ENCODE results near the gene NDRG2.

The NDRG2 gene

GRCh38 chr14:21030531-21030930 is 5.7 kb upstream of the NDRG2 start:
- Histone ChIP-seq H3F3A (ENCODE audit: insufficient read depth) (no peaks in the 10 kb centered on the region), H3K9me2 (replicated peaks; ENCODE audit: insufficient read depth, low read length) (no peaks in the 10 kb centered on the region), H2AFZ (ENCODE audit: low read depth, low read length, severe bottlenecking) (no peak overlapping the region), H3K36me3 (ENCODE audit: low read length) (no peaks in the 10 kb centered on the region), H3K9ac (ENCODE audit: low read length) (no peak overlapping the region), H3K9me3 (ENCODE audit: insufficient read depth, low read length) (no peaks in the 10 kb centered on the region), H3K4me3 (ENCODE audit: insufficient read depth, low read length, poor library complexity, severe bottlenecking) (no peak overlapping the region), H3K27me3 (ENCODE audit: low read length) (no peaks in the 10 kb centered on the region), H3K4me2 (ENCODE audit: low read depth, low read length, poor library complexity, severe bottlenecking) (no peak overlapping the region), H3K79me2 (ENCODE audit: insufficient read depth, low read length) (no peaks in the 10 kb centered on the region), H4K20me1 (ENCODE audit: low read depth, low read length) (no peaks in the 10 kb centered on the region), H3K27ac (ENCODE audit: low read depth, low read length) (no peak overlapping the region)
- TF ChIP-seq EZH2phosphoT487 (conservative IDR thresholded peaks at IDR 0.05; ENCODE audit: low read length) (no peak), CTCF (IDR thresholded peaks at IDR 0.05; ENCODE audit: insufficient read depth, low read length, poor library complexity, severe bottlenecking) (no peak)

- no peak within 1 kb of the TSS for H3K4me2 ChIP-seq (ENCODE audit: low read depth, low read length, poor library complexity, severe bottlenecking)
- no peaks in the 10 kb centered on the region for H3K27me3 ChIP-seq (ENCODE audit: low read length)
- H3K9me2 ChIP-seq (replicated peaks; ENCODE audit: insufficient read depth, low read length) = no peaks in the 10 kb centered on the region
- no peak within 1 kb of the TSS for H3K4me3 ChIP-seq (ENCODE audit: insufficient read depth, low read length, poor library complexity, severe bottlenecking)
- no peaks in the 10 kb centered on the region for H3K79me2 ChIP-seq (ENCODE audit: insufficient read depth, low read length)
- no peak within 1 kb of the TSS for H3K9ac ChIP-seq (ENCODE audit: low read length)
- no peaks in the 10 kb centered on the region for H4K20me1 ChIP-seq (ENCODE audit: low read depth, low read length)
- no peaks in the 10 kb centered on the region for H3F3A ChIP-seq (ENCODE audit: insufficient read depth)
- no peaks in the 10 kb centered on the region for H3K36me3 ChIP-seq (ENCODE audit: low read length)
- H3K27ac ChIP-seq (ENCODE audit: low read depth, low read length) = no peak within 1 kb of the TSS
- H3K9me3 ChIP-seq (ENCODE audit: insufficient read depth, low read length) = no peaks in the 10 kb centered on the region
- H2AFZ ChIP-seq (ENCODE audit: low read depth, low read length, severe bottlenecking) = no peak within 1 kb of the TSS
- no peak for TF ChIP-seq EZH2phosphoT487 (conservative IDR thresholded peaks at IDR 0.05; ENCODE audit: low read length)
- no peak for TF ChIP-seq CTCF (IDR thresholded peaks at IDR 0.05; ENCODE audit: insufficient read depth, low read length, poor library complexity, severe bottlenecking)
Measured at GRCh38 chr14:21029917-21030316, 5.1 kb upstream of the NDRG2 start, which contains the start of gene TPPP2. Gene TPPP2 (plus strand): TSS chr14:21030217. CDS start chr14:21030582, 365 bp downstream.

- no peaks in the 10 kb centered on the region for H3F3A ChIP-seq (ENCODE audit: insufficient read depth)
- no peaks in the 10 kb centered on the region for H3K9me3 ChIP-seq (ENCODE audit: insufficient read depth, low read length)
- no peaks in the 10 kb centered on the region for H4K20me1 ChIP-seq (ENCODE audit: low read depth, low read length)
- H3K4me2 ChIP-seq (ENCODE audit: low read depth, low read length, poor library complexity, severe bottlenecking) = no peak overlapping the region
- no peak overlapping the region for H3K27ac ChIP-seq (ENCODE audit: low read depth, low read length)
- no peak overlapping the region for H2AFZ ChIP-seq (ENCODE audit: low read depth, low read length, severe bottlenecking)
- H3K27me3 ChIP-seq (ENCODE audit: low read length) = no peaks in the 10 kb centered on the region
- no peaks in the 10 kb centered on the region for H3K36me3 ChIP-seq (ENCODE audit: low read length)
- H3K4me3 ChIP-seq (ENCODE audit: insufficient read depth, low read length, poor library complexity, severe bottlenecking) = no peak overlapping the region
- no peak overlapping the region for H3K9ac ChIP-seq (ENCODE audit: low read length)
- TF ChIP-seq CTCF (IDR thresholded peaks at IDR 0.05; ENCODE audit: insufficient read depth, low read length, poor library complexity, severe bottlenecking) (no peak), EZH2phosphoT487 (conservative IDR thresholded peaks at IDR 0.05; ENCODE audit: low read length) (no peak)
- H3K79me2 ChIP-seq (ENCODE audit: insufficient read depth, low read length) = no peaks in the 10 kb centered on the region
- H3K9me2 ChIP-seq (replicated peaks; ENCODE audit: insufficient read depth, low read length) = no peaks in the 10 kb centered on the region
Measured at GRCh38 chr14:21026988-21027315, 2.1 kb upstream of the NDRG2 start.
